Activated CD4-positive, alpha-beta T cell treated with anti-CD3 and anti-CD28 coated beads, Interleukin-10, Interleukin-2, amounts not matched to agents 100 ng/mL and 50 ng/mL, durations not matched to agents 16 hours and 8 hours (primary cell): ENCODE results near the gene SLC51B.
"Not testable (repeated sequence)": the region's sequence is repeated elsewhere in the genome, so short reads cannot be mapped to it uniquely, and the experiment has no call there.

Experiments
- DNase-seq: peaks from one replicate; pipeline ENCODE4 v3.0.0-alpha.2; 2020

Gene SLC51B

DNA sequence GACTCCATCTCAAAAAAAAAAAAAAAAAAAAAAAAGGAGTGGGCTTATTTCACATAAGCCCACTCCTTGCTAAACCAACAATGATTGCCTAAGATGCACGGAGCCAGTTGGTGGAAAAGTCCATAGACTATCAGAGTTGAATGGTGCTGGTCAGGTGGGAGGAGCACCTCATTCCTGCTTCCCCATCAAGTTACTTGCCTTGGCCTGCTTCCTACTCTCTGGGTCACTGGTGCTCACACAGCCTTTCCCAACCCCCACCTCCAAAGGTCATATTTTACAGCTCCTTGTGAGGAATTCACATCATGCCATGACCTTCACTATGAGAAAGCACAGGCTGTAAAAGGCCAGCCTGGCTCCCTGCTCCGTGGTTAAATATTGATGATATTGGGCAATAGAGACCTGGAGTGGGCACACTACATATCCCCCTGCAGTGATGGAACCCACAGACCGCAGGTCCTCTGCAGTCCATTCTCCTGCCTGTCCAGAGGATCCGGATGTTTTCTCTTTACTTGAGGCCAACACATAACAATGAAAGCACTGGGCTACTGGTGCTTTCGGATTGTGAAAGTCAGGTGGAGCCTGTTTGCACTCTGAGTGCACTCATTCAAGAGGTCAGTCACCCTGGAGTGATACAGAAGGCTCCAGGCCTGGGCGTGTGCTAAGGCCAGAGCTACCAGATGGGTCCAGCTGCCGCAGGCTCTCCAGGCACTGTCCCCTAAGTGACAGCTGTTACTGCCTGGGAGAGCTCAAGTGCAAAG lies at the start of gene SLC51B:
Gene SLC51B, plus strand, starts transcription at position 664 of the 758 bp plus-strand sequence. CDS start 4,618 bp downstream, outside the sequence.
- DNase-seq = no peak

DNA sequence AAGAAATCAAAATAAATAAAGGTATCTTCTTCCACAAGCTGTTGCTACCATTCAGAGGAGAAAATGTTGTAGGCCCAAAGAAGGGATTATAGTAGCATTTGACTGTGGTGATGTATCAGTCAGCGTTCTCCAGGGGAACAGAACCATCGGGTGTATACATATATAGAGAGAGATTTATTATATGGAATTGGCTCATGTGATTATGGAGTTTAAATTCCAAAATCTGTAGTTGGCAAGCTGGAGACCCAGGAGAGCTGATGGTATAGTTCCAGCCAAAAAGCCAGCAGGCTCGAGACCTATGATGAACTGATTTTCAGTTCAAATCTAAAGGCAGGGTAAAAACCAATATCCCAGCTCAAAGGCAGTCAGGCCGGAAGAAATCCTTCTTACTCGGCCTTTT lies 48.1 kb upstream of the SLC51B start:
- DNase-seq = no peak

DNA sequence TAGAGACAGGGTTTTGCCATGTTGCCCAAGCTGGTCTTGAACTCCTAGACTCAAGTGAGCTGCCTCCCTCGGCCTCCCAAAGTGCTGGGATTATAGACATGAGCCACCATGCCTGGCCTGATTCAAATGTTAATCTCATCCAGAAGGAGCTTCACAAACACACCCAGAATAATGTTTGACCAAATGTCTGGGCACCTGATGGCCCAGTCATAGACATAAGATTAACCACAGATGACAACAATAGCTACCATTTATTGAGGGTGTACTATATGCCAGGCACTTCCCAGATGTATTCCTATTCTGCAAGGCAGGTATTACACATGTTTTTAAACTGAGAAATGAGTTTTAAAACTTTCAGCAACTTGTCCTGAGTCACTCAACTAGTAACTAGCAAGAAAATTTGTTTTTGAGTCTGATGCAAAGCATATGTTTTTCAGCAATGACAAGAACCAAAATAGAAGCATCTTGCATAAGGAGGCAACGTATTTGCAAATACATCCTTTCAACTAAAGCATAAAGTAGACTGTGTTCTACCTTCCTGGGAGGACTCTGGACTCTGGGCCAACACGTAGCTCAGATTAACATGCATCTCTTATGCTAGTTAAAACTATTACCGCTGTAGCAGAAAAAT lies 47.3 kb upstream of the SLC51B start:
- DNase-seq = no peak

DNA sequence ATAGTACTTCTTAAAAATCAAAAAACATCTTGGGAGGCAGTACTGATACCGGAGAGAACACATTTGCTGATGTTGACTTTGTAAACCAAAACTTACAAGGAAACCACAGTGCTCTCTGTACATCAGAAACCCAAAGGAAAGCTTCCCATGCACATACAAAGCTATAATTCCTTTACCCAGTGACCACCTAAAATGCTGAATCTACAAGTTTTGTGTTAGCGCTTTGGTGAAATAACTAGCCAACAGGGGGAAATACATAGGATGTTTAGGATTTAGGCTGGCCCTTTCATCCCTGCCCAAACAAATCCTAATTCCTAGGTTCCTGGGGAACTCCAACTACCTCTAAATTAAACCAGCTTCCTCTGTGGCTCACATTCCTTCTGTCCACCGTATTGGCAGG lies 40.2 kb upstream of the SLC51B start:
- no peak for DNase-seq

DNA sequence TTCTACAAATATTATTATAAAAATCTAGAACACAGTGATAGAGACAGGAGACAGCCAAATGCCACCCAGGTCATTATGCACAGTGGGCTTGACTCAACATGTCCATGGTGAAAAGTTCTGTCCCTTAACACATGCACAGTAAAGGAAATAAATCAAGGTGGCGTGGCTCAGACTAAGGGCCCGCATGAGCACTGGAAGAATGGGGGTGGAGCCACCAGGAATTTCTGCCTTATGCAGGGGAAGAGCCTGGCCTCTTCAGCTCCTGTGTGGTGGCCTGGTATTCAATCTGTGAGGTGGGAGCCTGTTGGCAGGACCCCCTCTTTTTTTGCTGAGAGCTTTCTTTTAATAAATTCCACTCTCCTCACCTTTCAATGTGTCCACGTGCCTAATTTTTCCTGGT lies 38.3 kb upstream of the SLC51B start:
- DNase-seq = no peak

DNA sequence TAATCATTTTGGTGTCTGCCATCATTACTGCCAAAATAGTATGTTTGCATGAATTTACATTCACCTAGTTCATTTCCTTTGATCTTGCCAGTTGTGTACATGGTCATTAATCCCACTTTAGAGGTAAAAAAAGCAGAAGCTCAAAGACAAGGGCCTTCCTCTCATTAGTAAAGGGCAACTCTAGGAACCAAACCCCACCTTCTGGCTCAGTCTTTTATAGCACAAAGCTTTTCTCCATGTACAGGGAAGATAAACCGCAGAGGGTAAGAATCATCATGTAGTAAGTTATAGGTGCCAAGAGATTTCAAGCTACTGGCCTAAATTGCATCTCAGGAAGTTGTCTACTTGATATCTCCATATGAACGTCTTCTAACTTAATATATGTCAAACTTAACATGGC lies 36.2 kb upstream of the SLC51B start:
- no peak for DNase-seq

DNA sequence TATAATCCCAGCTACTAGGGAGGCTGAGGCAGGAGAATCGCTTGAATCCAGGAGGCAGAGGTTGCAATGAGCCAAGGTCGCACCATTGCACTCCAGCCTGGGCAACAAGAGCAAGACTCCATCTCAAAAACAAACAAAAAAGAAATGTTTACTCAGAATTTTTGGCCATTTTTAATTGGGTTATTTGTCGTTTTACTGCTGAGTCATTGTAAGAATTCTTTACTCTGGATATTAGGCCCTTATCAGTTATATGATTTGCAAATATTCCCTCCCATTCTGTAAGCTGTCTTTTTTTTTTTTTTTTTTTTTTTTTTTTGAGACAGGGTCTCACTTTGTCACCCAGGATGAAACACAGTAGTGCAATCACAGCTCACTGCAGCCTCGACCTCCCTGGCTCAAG lies 34.0 kb upstream of the SLC51B start:
- not testable (repeated sequence) for DNase-seq

DNA sequence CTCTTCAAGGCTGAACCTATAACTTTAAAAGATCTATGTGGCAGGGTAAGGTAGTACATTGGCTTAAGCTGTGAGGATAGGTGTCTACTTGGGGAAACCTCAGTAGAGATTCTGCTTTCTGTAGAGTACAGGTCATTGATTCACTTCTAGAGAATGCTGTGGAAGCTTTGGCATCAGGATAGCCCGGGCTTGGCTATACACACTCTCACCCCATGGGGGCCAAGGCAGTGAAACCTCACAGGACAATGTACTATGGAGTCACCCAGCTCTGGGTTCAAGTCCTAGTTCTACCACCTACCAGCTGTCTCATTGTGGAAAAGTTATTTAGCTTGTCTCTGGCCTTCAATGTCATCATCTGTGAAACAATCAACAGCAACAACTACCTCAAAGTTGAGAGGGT lies 24.8 kb upstream of the SLC51B start:
- no peak for DNase-seq

DNA sequence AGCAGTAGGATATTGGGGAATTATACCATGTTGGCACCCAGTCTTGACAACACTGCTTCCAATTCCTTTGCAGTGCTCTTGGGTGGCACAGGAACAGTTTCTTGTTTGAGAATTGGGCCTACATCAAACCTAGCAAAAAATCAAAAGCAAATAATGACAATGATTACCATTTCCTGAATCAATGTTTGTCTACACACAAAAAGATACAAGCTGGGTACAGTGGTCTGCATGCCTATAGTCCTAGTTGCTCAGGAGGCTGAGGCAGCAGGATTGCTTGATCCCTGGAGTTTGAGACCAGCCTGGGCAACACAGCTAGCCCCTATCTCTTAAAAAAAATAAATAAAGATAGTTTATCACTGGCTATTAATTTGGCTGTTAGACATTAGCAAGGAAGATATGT lies 23.7 kb upstream of the SLC51B start:
- no peak for DNase-seq

DNA sequence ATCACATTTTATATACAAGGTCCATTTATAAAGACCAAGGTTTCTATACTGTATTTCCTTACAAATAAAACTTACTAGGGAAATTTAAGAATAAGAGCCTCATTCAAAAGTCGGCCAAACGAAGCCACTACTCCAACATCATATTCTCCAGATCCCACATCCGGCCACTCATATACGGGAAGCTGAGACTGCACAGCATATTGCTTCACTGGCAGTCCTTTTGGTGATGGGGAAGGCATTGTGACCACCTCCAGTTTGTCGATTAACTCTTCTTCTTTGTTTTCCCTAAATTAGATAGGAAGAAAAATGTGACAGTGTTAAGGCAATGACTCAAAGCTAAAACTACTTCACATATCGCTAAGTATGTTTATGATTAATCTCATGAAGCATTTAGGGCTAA lies 18.4 kb upstream of the SLC51B start:
- DNase-seq = no peak

DNA sequence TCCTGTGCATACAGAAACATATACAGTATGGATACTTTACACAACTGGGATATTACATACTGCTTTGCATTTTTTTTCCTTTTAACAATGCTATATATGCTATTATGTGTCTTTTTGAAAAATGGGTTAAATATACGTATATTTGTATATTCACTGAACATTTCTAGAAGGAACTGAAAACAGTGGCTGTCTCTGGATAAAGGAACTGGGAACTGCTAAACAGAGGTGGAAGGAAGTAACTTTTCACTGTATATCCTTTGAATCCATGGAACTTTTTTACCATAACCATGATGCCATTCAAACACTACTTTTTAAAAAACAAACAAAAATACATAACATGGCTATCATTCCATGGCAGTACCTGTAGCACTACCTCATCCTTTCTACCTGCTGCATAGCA lies 17.6 kb upstream of the SLC51B start:
- no peak for DNase-seq

DNA sequence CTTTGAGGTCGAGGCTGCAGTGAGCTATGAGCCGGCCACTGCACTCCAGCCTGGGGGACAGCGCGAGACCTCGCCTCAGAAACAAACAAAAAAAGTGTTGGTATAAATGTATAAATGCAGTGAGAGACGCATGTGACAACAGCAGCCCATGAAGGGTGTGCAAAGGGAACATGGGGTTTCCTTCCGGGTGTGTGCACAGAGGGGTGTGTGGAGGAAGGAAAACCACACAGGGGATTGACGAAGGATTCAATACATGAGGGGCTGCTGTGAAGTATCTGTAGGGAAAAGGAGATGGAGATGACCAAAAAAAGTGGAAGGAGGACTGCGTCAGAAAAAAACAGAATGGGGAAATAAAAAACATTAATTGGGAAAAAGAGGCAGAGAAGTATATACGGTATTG lies 16.8 kb upstream of the SLC51B start:
- peak; percentile 34 for DNase-seq

DNA sequence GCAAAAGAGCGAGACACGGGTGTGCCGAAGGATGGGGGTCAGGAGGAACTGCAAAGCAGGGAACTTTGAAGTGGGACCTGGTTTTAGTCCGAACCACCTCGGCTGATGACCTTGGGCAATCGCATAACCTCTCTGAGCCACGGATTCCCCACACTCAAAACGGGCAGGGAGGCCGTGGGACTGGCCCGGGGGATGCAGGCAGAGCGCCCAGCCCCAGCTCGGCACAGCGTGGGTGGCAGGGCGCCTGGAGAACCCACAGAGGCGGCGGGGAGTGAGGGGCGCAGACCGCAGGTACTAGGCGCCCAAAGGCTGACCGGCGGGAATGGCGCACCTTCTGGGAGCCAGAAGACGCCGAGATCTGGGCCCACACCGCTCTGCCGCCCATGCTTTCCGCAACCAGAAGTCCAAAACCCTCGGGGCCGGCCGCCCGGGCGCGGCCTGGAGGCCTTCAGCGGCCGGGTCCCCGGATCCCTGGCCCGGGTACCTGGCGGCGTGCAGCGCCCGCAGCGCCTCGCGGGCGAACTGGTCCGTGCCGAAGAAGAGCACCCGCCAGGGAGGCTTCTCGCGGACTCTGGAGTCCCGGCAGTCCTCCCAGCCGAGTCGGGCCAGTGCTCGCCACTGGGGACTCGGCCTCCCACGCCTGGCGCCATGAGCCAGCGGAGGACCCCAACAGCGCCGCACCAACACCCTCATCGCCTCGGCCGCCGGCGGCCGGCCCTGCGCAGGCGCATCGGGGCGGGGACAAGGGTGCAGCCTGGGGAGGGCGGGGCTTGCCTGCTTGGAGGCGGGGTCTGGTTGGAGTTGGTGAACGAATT lies 16.1 kb upstream of the SLC51B start, which contains the start of gene MTFMT:
Gene MTFMT, minus strand, starts transcription at position 719 of the 815 bp plus-strand sequence. Its CDS starts 26 bp downstream, at position 693.
- peak; percentile 96 for DNase-seq

DNA sequence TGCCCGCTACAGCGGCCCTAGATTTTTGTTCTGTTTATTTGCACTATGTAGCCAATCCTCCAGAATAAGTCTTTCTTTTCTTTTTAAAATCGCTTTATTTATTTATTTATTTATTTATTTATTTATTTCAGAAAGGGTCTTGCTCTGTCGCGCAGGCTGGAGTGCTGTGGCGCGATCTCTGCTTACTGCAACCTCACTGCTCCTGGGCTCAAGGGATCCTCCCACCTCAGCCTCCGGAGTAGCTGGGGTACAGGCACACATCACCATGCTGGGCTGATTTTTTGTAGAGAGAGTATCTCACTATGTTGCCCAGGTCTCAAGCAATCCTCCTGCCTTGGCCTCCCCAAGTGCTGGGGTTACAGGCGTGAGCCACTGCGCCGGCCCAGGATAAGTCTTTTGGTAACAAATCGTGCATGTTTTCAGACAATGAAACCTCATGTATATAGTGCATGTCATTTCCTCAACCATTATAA lies 15.4 kb upstream of the SLC51B start:
- DNase-seq = no peak

DNA sequence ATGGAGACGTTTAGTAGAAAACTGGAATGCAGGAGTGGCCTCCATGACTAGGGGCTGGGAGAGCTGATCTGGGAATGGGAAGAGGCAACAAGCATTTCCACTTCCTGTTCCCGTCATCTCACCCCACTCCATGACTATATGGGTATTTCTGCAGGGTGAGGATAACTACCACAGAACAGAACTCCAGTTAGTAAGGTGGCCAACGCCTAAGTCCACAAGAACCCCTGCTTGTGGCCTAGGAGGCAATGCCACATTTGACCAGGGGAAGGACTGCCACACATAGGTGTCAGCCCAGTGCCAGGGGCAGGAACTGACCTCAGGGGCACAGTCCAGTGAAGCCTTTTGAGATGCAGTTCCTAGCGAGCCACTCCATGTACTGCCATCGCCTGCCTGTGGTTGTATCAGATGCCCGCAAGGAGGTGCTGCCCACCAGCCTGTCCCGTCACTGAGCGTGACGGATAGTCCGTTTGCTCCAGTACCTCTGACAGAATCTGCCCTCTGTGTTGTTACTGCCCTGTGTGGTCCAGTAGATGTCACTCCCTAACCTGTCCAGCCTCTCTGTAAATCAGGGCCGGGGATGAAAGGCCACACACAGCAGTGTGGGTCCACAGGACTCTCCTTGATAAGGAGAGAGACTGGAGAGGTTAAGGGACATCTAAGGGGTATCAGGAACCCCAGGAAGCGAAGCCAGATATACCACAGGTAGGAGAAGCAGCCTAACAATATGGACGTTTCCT lies 12.2 kb upstream of the SLC51B start:
- DNase-seq = peak; percentile 59

DNA sequence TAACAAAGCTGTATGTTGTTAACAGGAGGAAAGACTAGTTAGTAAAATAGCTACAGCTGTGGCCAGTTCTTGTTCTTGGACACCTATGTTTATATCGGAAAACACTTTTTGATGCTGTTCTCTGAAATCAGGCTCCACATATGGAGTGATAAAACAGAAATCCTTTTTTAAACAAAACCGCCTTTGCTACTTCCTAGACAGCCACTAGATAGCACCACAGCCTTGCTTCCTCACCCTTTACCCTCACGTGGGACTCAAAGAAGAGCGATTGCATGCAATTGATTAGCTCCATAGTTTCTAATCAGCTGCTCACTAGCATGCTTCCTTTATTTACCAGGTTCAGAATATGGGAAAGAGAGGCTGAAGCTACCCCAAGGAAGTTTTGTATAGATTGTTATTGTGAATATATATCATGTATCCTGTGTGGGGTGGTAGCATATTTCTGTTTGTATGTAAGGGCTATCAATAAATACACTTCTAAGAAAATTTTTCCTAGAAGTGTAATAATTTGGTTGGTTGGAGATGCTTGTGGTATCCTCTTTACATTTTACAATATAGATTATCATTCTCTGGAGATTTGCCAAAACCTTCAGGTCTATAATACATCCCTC lies 11.4 kb upstream of the SLC51B start:
- DNase-seq = peak; percentile 64

DNA sequence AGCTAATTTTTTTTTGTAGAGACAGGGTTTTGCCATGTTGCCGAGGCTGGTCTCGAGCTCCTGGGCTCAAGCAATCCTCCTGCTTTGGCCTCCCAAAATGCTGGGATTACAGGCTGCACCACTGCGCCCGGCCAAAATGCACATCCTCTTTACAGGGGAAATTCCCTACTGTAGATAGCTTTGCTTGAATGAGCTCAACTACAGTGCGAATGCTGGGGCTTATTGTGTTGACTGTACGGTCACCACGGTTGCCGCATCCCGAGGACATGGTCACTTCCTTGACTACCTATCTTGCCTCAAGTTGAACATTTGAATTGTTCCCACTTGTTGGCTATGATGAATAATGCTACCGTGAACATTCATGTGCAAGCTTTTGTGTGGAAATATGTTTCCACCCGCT lies 10.5 kb upstream of the SLC51B start:
- DNase-seq = no peak

DNA sequence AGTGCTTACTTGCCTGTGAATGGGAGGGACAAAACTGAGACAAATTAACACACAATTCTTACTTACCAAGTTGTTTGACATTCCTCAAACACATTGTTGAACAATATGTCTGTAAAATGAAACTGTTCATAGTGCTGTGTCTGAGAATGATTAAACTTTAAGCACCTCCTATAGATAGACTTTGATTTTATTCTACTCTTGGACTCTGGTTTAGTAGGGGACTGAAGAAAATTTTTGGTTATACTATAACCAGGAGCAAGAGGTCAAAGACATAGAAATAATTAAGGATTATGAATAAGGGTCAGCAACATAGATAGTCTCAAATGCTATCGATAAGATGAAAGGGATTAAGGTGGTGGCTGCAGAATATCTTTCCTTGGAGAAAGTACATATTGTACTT lies 7.9 kb upstream of the SLC51B start:
- no peak for DNase-seq

DNA sequence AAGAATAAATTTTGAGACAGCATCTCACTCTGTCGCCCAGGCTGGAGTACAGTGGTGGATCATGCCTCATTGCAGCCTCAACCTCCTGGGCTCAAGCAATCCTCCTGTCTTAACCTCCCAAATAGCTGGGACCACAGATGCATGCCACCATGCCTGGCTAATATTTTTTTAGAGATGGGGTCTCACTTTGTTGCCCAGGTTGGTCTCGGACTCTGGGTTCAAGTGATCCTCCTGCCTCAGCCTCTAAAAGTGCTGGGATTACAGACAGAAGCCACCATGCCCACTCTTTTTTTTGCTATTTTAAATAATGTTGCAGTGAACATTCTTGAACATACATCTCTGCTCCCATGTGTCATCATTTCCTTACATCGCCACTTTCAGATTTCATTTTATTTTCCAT lies 6.8 kb upstream of the SLC51B start:
- DNase-seq = no peak

DNA sequence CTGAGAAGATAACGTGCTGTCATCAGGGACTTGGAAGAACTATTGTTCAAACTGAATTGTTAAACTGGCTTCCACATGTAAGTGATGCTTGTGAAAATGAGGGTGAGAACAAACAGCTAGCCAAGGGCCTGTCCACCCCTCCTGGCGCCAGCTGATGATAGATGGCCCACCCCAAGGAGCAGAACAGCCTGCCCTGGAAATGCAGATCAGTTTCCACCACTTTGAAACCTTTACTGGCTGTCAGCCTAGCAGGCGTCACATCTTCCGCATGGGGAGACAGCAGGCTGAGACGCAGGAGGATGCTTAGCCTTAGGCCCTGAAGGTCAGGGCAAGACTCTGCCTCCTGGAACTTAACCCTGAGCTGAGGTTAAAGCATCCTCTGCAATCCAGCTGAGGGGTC lies 6.4 kb upstream of the SLC51B start:
- no peak for DNase-seq

DNA sequence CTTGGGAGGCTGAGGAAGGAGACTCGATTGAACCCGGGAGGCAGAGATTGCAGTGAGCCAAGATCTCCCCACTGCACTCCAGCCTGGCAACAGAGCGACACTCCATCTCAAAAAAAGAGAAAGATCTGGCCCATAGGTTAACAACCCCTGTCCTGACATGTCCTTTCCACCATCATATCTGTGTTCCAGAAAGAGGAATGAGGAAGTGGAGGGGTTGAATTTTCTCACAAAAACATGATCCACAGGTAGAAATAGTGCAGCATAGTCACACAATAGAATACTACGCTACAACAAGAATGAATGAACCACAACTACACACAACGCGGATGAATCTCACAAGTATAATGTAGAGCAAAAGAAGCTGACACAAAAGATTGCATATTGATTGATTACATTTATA lies 4.7 kb upstream of the SLC51B start:
- no peak for DNase-seq

DNA sequence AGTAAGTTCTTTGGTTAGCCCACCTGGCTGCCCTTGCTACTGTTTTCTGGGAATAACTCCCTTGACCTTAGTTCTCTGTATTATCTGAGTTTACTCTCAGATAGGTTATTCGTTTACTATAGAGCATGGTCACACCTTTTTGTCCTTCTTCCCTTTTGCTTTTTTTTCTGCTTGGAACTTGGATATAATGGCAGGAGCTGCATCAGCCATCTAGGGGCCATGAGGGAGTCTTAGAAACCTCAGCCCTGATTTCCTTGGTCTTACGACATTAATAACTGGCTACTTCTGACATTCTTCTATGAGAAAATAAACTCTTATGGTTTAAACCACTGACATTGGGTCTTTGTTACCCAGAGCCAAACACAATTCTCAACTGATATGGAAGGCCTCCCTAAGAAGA lies 3.4 kb upstream of the SLC51B start:
- no peak for DNase-seq
